ENCODE data around the gene SPATA22. TPM values are rescaled to one million over a fixed set of nuclear protein-coding genes. Genes with fewer than 3 reads are reported as not detected.

The SPATA22 gene
- total and polyA plus RNA-seq, 2 donors (not counting 1 experiment from before 2014, with no cell fraction given), result 0.43 to 0.54 TPM

DNA sequence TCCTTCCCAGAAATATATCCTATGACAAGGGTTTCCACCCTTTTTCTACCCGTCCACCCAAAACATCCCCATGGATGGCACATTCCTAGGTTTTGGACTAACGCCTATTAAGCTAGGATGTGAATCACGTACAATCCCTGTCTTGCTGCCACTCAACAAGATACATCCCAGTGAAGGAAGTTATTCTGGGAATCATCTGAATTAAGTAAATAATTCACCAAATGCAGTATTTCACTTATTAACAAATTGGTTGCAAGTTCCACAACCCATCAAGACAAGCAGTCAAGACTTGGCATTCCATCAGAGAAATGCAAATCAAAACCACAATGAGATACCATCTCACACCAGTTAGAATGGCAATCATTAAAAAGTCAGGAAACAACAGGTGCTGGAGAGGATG lies 36.2 kb upstream of the SPATA22 start:
- no peak overlapping the region for H3K4me3 Mint-ChIP-seq
- intact Hi-C loops (cut with micrococcal nuclease), result no loop called here
- no peaks in the 10 kb centered on the region for H3K4me1 ChIP-seq (ENCODE audit: control insufficient read depth in 2 of 2, insufficient read depth in 2 of 2, low read length in 2 of 2)
- H3K27me3 Mint-ChIP-seq, result peaks cover 11% of the 10 kb centered on the region
- no peaks in the 10 kb centered on the region for H3K36me3 ChIP-seq (replicated peaks in 1 of 2; ENCODE audit: control extremely low read depth in 1 of 2, control insufficient read depth in 1 of 2, extremely low read depth in 1 of 2, insufficient read depth in 2 of 2, low read length in 1 of 2)
- no peaks in the 10 kb centered on the region for H3K27me3 ChIP-seq (replicated peaks in 1 of 4; ENCODE audit: control extremely low read depth in 1 of 4, control insufficient read depth in 3 of 4, insufficient read depth in 4 of 4, low read length in 3 of 4)
- no peak overlapping the region for H3K27ac Mint-ChIP-seq
- H4K20me1 ChIP-seq (ENCODE audit: control insufficient read depth, insufficient read depth, low read length, poor library complexity, severe bottlenecking), result no peaks in the 10 kb centered on the region
- no peaks in the 10 kb centered on the region for H3K9me3 ChIP-seq (ENCODE audit: control extremely low read depth in 1 of 3, control insufficient read depth in 2 of 3, insufficient read depth in 1 of 3, low read length in 2 of 3)
- no peaks in the 10 kb centered on the region for H3K79me2 ChIP-seq (ENCODE audit: control insufficient read depth, insufficient read depth, low read length)
- no peak for TF ChIP-seq EZH2 (IDR thresholded peaks at IDR 0.05; ENCODE audit: borderline replicate concordance, insufficient read depth, low read depth, low read length, poor library complexity, severe bottlenecking)
- TF ChIP-seq, protein P1, sequence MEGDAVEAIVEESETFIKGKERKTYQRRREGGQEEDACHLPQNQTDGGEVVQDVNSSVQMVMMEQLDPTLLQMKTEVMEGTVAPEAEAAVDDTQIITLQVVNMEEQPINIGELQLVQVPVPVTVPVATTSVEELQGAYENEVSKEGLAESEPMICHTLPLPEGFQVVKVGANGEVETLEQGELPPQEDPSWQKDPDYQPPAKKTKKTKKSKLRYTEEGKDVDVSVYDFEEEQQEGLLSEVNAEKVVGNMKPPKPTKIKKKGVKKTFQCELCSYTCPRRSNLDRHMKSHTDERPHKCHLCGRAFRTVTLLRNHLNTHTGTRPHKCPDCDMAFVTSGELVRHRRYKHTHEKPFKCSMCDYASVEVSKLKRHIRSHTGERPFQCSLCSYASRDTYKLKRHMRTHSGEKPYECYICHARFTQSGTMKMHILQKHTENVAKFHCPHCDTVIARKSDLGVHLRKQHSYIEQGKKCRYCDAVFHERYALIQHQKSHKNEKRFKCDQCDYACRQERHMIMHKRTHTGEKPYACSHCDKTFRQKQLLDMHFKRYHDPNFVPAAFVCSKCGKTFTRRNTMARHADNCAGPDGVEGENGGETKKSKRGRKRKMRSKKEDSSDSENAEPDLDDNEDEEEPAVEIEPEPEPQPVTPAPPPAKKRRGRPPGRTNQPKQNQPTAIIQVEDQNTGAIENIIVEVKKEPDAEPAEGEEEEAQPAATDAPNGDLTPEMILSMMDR (IDR thresholded peaks at IDR 0.05), result no peak
- no peak overlapping the region for H3K4me3 ChIP-seq (ENCODE audit: control extremely low read depth in 1 of 5, extremely low read depth in 1 of 5, insufficient read depth in 1 of 5, low read depth in 2 of 5, low read length in 4 of 5)
- ChIA-PET CTCF (no interaction called here), POLR2A (no interaction called here)
- H3K27ac ChIP-seq (ENCODE audit: low read length in 2 of 2), result no peak overlapping the region
- no peak for DNase-seq
- no peak overlapping the region for H2AFZ ChIP-seq (ENCODE audit: insufficient read depth, low read depth, low read length, poor library complexity, severe bottlenecking)
- no peaks in the 10 kb centered on the region for H3K4me1 Mint-ChIP-seq
- 83% methylated on average over 1 of the region's 3 CpGs for WGBS (ENCODE audit: insufficient coverage)
- no peak for ATAC-seq (ENCODE audit: low read depth)
- no peak overlapping the region for H3K4me2 ChIP-seq (replicated peaks; ENCODE audit: low read depth, low read length, poor library complexity, severe bottlenecking)
- H3K9ac ChIP-seq (ENCODE audit: low read length), result no peak overlapping the region
- peaks cover 5% of the 10 kb centered on the region for H3K9me3 Mint-ChIP-seq (ENCODE audit: insufficient read depth)

GRCh38 chr17:3507071-3507470 lies 35.5 kb upstream of the SPATA22 start:
- H3K4me1 Mint-ChIP-seq, result no peaks in the 10 kb centered on the region
- ChIA-PET CTCF (no interaction called here), POLR2A (no interaction called here)
- intact Hi-C loops (cut with micrococcal nuclease), result no loop called here
- no peaks in the 10 kb centered on the region for H3K79me2 ChIP-seq (ENCODE audit: control insufficient read depth, insufficient read depth, low read length)
- WGBS (ENCODE audit: insufficient coverage), result no CpG with 5 or more reads among the region's 1 CpG
- no peak overlapping the region for H3K4me2 ChIP-seq (replicated peaks; ENCODE audit: low read depth, low read length, poor library complexity, severe bottlenecking)
- no peak for ATAC-seq (ENCODE audit: low read depth)
- H3K36me3 ChIP-seq (replicated peaks in 1 of 2; ENCODE audit: control extremely low read depth in 1 of 2, control insufficient read depth in 1 of 2, extremely low read depth in 1 of 2, insufficient read depth in 2 of 2, low read length in 1 of 2), result no peaks in the 10 kb centered on the region
- no peaks in the 10 kb centered on the region for H3K27me3 ChIP-seq (replicated peaks in 1 of 4; ENCODE audit: control extremely low read depth in 1 of 4, control insufficient read depth in 3 of 4, insufficient read depth in 4 of 4, low read length in 3 of 4)
- H3K4me3 ChIP-seq (ENCODE audit: control extremely low read depth in 1 of 5, extremely low read depth in 1 of 5, insufficient read depth in 1 of 5, low read depth in 2 of 5, low read length in 4 of 5), result no peak overlapping the region
- no peak overlapping the region for H3K27ac ChIP-seq (ENCODE audit: low read length in 2 of 2)
- no peak overlapping the region for H2AFZ ChIP-seq (ENCODE audit: insufficient read depth, low read depth, low read length, poor library complexity, severe bottlenecking)
- H3K9me3 ChIP-seq (ENCODE audit: control extremely low read depth in 1 of 3, control insufficient read depth in 2 of 3, insufficient read depth in 1 of 3, low read length in 2 of 3), result no peaks in the 10 kb centered on the region
- H3K4me3 Mint-ChIP-seq, result no peak overlapping the region
- TF ChIP-seq, protein P1 (IDR thresholded peaks at IDR 0.05), result no peak
- TF ChIP-seq EZH2 (IDR thresholded peaks at IDR 0.05; ENCODE audit: borderline replicate concordance, insufficient read depth, low read depth, low read length, poor library complexity, severe bottlenecking), result no peak
- no peak for DNase-seq
- H4K20me1 ChIP-seq (ENCODE audit: control insufficient read depth, insufficient read depth, low read length, poor library complexity, severe bottlenecking), result no peaks in the 10 kb centered on the region
- no peak overlapping the region for H3K27ac Mint-ChIP-seq
- no peaks in the 10 kb centered on the region for H3K4me1 ChIP-seq (ENCODE audit: control insufficient read depth in 2 of 2, insufficient read depth in 2 of 2, low read length in 2 of 2)
- peaks cover 11% of the 10 kb centered on the region for H3K27me3 Mint-ChIP-seq
- H3K9me3 Mint-ChIP-seq (ENCODE audit: insufficient read depth), result peaks cover 5% of the 10 kb centered on the region
- no peak overlapping the region for H3K9ac ChIP-seq (ENCODE audit: low read length)

All from B cell (primary cell).